Measurements from ENCODE around the gene B4GALT3.

- TF ChIP-seq CTCF (conservative IDR thresholded peaks at IDR 0.05; ENCODE audit: low read length) (no peak), EZH2phosphoT487 (IDR thresholded peaks at IDR 0.05; ENCODE audit: borderline replicate concordance, low read depth, low read length) (no peak)
Observed at GRCh38 chr1:161225178-161225533, 47.8 kb upstream of the B4GALT3 start.

Measured in OCI-LY7 (cell line).